DMS 273 (cell line): ENCODE data around the gene DSCAML1.

Experiments used
- DNase-seq: peaks from one replicate; lab custom pipeline; 2025; ENCODE audit not compliant: unreplicated experiment; lab: John Stamatoyannopoulos, UW

The DSCAML1 gene

DNA sequence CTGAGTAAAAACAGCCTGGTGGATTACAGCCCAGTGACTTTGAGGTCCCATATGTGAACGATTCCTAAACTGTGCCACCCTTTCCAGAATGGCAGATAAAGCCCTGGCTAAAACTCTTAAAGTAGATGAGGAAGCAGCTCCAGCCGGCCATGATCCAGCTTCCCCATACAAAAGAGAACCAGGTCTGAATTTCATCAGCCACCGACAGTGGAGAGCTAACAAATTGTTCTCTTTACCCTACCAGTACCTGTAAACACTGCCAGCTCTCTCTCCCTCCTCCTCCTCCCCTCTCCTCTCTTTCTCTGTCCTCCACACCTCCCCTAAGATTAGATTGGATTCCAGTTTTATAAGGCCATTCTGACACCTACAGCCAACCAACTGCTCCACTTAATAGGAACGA is 176.9 kb downstream of the DSCAML1 start:
- DNase-seq, result peak; percentile 44

DNA sequence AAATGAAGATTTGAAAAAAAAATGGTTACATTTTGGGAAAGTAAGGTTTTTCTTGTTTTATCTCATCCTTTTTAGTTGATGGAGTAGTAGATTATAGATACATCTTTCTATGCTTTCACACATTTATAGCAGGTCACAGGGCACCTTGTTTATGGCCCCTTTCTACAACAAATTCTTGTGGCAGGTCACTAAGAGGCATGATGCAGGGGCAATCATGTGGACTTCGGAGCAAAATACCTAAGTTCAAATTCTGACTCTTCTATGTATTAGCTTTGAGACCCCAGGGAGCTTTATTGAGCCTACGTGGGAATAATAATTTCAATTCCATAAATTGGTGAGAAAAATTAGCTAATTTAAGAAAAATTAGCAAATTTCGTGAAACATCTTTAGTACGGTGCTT is 177.4 kb downstream of the DSCAML1 start:
- no peak for DNase-seq

DNA sequence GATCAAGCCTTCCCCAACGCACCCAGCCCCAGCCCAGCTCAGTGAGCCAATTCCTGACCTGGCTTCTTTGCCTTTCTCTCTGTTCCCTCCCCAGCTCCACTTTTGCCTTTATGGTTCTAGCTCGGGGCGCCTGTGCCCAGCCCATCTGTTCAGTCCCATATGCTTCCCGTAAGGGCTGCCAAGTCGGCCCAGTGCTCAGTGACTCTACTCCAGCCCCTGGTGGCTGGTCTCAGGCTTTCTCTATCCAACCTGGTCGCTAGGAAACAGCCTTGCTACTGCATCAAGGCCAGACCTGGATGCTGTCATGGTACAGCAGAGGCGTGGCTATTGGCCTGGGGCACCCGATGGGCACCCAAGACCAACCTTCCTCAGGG is 178.0 kb downstream of the DSCAML1 start:
- DNase-seq, result peak; percentile 97

DNA sequence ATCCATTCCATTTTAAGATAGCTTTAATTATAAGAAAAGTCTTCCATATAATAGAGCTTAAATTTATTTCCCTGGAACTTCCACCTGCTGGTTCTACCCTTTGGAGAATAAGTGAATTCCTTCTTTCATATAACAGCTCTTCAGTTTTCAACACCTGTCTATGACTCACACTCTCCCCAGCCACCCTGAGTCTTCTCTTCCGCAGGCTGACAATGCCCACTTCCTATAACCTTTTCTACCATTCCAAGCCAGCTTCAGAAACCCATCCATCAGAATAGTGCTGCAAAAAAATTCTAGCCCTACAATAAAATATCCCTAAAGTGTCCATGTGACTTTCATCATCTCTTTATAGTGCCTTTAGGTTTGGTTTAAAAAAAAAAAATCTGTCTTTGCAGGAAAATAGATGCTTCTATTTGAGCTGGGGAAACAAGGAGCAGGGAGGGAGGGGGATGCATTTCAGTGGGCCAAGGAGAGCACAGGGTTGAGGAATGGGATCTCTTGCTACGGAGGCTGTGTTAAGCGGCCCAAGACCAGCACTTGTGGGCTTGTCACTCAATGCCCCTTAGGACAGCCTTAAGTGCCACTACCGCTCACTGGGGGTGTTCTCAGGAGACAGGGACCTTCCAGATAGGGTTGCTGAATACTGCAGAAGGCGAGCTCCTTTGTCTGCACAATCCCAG is 178.6 kb downstream of the DSCAML1 start:
- no peak for DNase-seq

DNA sequence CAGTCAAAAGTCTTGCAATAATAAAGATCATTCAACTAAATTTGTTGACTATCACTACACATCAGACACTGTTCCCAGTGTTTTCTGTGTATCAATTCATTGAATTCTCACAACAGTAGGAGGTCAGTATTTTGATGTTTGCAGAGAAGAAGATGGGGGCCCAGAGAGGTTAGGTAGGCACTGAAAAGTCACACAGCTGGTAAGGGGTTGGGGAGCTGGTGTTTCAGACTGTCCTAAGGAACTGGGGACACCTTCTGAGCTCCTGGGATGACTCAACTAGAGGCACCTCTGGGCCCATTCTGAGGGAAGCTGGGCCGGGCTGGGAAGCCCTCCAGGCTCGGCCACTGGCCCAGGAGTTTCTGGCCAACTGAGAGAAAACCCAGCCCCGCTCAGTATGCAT is 180.0 kb downstream of the DSCAML1 start:
- no peak for DNase-seq

DNA sequence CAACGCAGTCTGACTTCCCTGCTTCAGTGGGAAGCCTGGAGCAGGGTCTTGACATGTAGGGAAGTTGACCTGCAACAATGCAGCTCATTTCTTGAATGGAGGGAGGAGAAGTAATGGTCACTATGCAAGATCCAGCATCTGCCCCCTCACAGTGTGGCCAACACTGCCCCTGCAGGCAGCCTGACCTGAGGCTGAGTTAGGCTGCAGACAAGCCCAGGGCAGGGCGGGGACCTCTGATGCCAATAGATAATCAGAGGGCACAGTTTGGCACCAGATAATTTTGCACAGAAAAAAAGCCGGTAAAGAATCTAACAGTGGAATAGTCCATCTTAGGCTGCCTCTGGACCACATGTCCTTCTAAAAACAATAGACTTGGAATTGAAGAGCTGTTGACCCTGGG is 182.3 kb downstream of the DSCAML1 start:
- DNase-seq, result no peak

DNA sequence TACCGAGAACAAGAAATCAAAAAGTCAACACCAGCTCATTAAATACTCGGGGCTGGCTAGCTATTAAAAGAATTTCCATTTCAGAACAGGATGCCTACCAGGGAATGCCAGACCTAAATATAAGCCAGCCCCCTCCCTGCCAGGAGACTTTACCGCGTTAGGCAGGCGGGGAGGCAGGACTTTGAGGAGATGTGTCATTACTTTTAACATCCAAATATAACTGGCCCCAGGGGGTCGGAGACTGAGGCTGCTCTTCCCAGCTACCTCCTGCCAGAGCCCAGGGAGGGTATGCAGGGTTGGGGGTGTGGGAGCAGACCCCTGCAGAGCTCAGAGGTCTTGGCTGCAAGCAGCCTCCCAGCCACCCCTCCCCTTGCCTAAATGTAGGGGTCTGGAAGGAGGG is 183.5 kb downstream of the DSCAML1 start:
- peak; percentile 7 for DNase-seq

DNA sequence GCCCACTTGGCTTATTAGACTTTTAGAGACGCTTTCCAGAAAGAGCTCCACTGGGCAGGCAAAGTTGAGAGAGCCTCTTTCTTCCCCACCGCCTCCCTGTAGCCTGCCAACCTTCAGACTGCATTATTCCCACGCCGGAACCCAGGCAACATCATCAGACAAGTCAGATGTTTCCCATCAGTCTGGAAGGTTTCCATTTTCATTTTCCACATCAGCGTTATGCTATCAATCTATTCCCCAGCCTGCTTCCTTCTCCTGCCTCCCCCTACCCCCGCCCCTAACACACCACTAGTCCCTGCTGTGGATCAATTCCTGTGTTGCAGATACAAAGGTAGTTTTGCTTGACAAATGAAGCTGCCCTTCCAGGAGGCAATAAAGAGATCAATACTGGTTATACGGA is 184.8 kb downstream of the DSCAML1 start:
- DNase-seq, result no peak

DNA sequence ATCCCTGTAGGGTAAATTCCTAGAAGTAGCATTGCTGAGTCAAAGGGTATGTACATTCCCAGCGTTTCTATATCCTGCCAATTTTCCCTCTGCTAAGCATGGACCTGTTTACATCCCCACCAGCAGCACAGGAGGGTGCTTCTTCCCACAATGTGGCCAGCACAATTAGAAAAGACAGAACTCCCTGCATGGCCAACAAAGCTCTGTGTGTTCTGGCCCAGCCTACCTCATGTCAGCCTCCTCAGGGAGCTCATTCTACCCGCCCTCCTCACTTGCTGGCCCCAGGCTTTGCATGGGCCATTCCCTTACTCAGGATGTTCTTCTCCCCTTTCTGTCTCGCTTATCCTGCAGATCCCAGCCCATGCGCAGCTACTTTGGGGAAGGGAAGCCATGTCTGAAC is 186.1 kb downstream of the DSCAML1 start:
- DNase-seq, result no peak

DNA sequence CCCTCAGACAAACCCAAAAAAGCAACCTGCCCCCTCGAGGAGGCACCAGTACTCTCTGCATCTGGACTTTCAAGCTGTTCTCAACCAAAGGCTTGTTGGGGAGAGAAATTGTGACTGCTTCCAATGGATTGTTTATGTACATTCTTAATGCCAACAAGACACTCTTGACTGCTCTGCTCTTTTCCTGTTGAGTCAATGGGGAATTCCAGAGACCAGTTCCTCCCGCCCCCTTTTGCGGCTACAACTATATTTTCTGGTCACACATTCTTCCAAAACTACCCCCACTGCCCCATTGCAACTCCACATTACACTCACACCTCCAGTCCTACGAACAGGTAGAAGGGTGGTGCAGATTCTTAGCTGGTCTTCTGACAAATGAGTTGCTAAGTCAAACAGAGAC is 187.0 kb downstream of the DSCAML1 start:
- no peak for DNase-seq

DNA sequence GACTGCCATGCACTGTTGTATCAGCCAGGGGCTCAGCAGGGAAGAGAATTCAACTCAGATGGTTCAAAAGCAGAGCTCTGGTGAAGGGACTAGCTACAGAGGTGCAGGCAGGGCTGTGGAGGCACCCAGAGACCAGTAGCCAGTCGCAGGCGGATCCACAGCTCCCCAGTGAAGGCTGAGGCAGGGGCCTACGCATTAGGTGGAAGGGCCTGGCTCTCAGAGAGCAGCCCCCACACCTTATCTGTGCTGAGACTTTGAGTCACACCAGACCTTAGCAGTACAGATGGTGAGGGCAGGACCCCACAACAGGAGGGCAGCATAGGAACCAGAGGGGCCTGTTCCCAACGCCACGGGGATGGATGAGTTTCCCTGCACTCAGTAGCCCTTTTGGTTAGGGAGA is 189.6 kb downstream of the DSCAML1 start:
- DNase-seq, result no peak

DNA sequence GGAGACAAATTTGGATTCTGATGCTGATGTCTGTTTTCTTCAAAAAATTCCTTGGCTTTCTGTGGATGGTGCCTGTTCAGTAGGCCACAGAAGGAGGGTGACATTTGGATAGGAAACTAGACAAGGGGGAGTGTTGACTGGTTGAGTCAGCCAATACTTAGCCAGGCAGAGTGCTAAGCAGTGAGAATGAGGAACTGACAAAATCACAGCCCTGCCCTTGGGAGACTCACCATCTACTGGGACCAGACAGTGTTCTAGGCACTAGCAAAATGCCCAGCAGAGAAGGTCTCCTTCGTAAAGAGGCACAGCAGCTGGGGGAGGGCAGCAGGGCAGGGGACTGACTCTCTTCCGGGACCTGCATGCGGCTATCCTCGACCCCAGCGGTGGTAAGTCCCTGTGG is 190.2 kb downstream of the DSCAML1 start:
- no peak for DNase-seq

DNA sequence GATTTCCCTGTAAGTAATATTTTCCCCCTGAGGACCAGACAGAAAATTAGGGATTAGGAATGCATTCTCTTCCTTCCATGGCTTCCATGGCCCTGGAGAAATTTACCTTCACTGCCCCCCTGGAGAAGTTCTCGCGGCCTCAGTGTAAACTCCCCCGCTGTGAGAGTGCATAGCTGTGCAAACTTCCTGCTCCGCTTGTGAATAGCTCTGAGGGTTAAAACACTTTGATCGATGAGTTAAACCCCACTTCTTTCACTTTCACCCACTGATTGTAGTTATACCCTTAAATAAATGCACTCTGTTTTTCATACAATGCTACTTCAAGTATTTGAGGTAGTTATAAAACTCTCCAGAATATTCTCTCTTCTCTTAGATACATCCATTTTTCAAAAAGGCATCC is 190.8 kb downstream of the DSCAML1 start:
- DNase-seq, result no peak

DNA sequence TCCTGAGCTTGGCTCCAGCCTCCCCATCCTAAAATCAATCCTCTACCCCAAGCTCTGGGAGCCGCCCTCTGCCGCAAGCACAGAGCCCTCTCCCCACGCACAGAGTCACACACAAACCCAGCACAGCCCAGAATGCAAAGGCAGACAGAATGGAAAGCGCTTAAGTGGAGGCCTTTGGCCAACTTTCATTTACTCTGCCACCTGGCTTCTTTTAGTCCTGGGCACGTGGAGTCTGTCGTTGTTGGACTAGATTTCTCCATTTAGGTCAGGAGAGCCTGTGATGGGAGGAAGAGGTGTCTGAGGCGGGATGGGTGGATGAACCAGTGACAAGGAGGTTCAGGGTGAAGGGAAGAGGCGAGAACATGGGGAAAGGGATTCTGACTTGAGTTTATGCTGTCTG is 191.7 kb downstream of the DSCAML1 start:
- peak; percentile 7 for DNase-seq

DNA sequence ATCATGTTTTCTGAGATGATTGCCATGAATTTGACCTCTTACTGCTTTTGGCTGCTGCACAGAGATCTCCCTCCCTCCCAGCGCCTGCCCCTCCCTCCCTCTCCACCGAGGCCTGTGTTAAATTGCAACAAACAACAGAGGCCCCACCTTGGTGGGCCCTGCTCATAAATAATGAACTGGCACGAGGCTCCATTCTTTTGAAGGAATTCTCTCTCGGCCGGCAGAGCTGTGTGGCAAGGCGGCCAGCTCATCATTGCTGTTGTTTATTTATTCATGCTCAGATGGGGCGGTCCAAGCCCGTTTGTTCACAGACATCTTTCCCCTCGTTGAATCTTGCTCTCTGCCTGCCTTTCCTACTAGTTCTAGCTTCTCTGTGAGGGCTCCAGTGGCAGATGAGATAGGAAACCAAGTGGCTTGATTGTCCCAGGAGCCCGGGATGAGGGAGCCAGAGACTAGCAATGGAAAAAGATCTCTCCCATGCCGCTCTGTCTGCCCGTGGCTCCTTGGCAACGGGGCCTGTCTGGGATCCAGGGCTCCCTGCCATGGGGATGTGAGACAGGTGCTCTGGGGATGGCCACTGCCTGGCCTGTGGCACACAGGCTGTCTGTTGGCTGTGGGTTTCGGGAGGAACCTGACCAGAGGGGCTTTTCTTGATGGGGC is 192.6 kb downstream of the DSCAML1 start:
- peak; percentile 40 for DNase-seq

DNA sequence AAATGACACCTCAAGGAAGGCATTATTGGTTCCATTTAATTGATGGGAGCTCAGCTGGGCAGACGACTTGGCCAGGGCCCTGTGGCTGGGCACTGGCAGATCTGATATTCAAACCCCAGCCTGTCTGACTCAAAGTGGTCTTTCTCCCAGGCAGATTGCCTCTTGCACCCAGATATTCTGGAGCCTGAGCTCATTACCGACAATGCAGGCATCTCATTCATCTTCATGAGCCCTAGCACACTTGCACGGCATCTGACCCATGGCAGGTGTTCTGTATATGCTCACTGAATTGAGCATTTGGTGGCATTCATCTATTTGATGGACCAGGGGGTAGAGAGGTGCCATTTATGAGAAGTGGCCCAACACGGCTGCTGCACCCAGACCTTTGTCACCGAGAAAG is 193.1 kb downstream of the DSCAML1 start:
- DNase-seq, result no peak

DNA sequence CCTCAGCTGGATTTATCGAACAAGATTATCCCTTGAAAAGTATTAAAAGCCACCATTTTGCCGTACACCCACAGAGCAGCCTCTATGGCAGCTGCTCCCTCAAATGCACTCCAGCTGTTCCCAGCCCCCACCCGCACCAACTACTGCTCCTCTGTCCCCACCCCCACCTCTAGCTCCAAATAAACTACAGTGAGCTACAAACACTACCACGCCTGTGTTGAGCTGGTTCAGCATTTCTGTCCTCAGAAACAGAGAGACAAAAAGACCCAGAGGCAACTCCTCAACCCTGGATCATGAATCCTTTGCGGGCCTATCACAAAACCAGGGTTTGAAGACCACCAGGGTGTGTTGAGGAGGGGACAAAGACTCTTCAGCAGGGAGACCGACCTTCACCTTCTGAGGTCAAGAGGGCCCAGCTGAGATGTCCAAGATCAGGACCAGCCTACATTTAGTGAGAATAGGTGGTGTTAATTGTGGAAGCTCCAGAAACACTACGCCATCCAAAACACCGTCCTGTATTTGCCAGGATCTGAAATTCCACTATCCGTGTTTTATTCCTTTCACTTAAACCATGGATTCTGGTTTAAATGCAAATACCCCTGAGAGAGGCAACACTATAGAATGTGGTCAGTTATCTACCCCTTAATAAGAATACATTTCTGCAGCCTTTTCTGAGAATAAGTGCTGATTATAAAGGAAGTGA is 195.9 kb downstream of the DSCAML1 start:
- DNase-seq, result no peak

DNA sequence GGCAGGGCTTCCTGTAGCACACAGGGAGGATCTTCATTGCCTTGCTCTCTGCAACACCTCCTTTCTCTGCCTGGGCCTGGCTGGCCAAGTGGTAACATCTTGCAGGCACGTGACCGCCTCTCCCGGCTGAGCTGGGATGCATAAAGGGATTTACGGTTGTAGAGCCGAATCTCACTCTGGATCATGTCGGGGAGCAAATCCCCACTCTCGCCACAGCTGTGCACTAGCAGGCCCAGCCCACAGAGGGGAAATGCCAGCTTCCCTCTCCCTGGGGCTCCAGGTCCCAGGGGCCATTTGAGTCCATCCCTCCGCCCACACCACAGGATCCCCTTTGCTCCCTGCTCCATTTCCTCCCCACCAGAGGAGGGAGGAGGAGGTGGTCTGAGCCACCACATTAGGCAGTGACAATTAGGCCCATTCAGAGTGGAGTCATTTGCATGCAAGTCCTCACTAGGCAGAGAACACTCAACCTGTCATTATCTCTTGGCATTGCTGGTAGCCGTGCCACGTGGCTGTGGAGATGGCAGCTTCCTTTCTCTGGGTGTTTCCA is 196.7 kb downstream of the DSCAML1 start:
- no peak for DNase-seq

DNA sequence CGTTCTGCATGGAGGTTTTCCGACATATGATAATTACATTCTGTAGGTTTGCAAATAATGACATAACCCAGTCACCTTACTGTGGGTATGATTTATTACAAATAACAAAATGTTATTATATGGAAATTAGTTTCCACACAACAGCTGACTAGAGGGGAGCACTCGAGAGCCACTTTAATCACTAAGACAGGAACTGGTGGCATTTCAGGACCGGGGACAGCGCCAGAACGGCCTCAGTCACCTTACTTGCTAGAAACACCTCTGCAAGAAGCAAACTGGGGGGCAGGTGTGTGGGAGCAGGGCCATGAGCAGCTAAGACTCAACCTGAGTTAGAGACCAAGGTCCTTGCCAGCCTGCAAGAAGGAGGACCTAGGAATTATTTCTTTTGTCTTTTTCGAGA is 199.9 kb downstream of the DSCAML1 start:
- peak; percentile 12 for DNase-seq

DNA sequence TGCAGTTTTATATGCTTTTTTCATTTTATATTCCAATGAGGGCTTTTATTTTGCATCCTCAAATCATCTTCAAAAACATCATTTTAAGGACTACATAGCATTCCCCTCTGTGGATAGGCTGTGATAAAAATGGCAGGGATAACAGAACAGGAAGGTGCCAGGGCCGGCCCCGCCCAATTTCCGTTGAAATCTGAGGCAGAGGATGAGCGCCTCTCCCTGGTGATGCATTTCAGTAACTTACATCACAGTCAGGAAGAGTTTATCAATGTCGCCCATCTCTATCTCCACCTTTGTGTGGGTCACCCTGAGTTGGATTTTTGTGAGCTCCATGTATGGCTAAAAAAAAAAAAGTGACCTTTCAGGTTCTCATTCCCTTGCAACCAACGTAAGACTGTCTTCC is 201.6 kb downstream of the DSCAML1 start:
- peak; percentile 4 for DNase-seq

DNA sequence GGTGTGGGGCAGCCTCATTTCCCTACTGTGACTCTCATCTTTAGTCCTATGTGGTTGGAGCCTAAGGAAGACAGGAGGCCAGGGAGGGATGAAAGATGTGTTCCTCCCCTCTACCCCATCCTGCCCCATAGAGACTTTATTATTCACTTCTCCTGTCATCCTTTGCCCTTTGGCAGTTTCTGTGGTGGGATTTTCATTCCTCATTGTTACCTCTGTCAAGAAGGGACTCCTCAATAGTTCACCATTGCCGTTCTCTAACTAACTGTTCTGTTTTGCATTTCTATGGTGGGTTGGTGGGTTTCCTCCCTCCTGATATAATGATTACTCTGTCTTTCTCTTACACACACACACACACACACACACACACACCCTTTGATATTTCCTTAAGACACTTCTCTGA is 202.3 kb downstream of the DSCAML1 start:
- DNase-seq, result no peak

DNA sequence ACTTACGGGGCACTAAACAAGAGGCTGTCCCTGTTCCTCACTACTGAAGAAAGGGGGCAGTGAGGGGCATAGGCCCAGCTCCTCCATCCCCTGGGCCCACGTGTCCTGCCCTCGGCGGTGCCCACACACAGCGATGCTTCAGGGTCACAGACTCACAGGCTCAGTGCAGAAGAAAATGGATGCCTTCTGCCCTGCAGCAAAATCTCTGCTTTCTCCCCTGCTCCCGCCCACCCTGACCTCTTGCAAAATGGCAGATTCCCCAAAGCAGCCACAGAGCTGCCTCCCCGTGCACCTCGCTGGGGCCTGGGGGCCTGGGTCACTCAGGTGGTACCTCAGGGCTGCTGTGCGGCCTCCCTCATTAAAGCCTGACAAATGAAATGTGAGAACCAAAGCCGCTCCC is 204.0 kb downstream of the DSCAML1 start:
- no peak for DNase-seq
